HEK293 (cell line): ENCODE measurements around the gene HSD3B1.
"Not testable (repeated sequence)": the region's sequence is repeated elsewhere in the genome, so short reads cannot be mapped to it uniquely, and the experiment has no call there.

ENCODE experiments used
- CTCF ChIA-PET: fragments of 350-600 bp; formaldehyde crosslinking; extraction: SDS; loops from one replicate; lab custom pipeline; 2021; ENCODE audit warnings: antibody characterized with exemption; lab: Yijun Ruan, JAX
- POLR2A ChIA-PET: fragments of 300-600 bp; formaldehyde crosslinking; extraction: SDS; loops from one replicate; lab custom pipeline; 2020; ENCODE audit warnings: antibody characterized with exemption, inconsistent platforms; lab: Yijun Ruan, JAX
- H3K27ac ChIP-seq: fragments of 200-500 bp; sonication (Bioruptor generic); 2 replicates; pipeline ENCODE4 v1.5.1; 2014; ENCODE audit warnings: low read depth, low read length, control low read depth, inconsistent platforms; ENCODE audit errors: extremely low read depth
- H3K36me3 ChIP-seq, 2 experiments: fragments of 200-500 bp in 1 of 2; sonication (Bioruptor generic) in 1 of 2; 1 replicate in 1 of 2; 2 replicates in 1 of 2; pipeline ENCODE4 v1.5.1; 2014 to 2017; ENCODE audit warnings: inconsistent platforms in 2 of 2, low read length in 2 of 2; ENCODE audit not compliant: control insufficient read depth in 2 of 2, insufficient read depth in 1 of 2
- H3K4me1 ChIP-seq: fragments of 200-500 bp; sonication (Bioruptor generic); 2 replicates; pipeline ENCODE4 v1.5.1; 2014; ENCODE audit warnings: mild to moderate bottlenecking, low read length, inconsistent platforms; ENCODE audit not compliant: control insufficient read depth, insufficient read depth
- H3K4me3 ChIP-seq: 2 replicates; pipeline ENCODE4 v1.5.1; 2011; ENCODE audit warnings: low read depth, mild to moderate bottlenecking, control low read depth, low read length, moderate library complexity
- H3K9me3 ChIP-seq: fragments of 200-500 bp; sonication (Bioruptor generic); 2 replicates; pipeline ENCODE4 v1.5.1; 2014; ENCODE audit warnings: low read depth, low read length, inconsistent platforms; ENCODE audit not compliant: control insufficient read depth, insufficient read depth
- ELK4 ChIP-seq: IDR thresholded peaks from 2 replicates; pipeline ENCODE4 v1.6.1; 2011; ENCODE audit warnings: mild to moderate bottlenecking, low read depth, low read length, borderline replicate concordance
- FEZF1 ChIP-seq: fragments of 450-650 bp; formaldehyde crosslinking; IDR thresholded peaks from 2 replicates; pipeline ENCODE4 v1.5.1; 2016; ENCODE audit warnings: missing biosample characterization, missing genetic modification characterization
- PRDM1 ChIP-seq: fragments of 450-650 bp; formaldehyde crosslinking; IDR thresholded peaks from 2 replicates; pipeline ENCODE4; 2016; ENCODE audit warnings: missing biosample characterization, missing genetic modification characterization
- SCRT1 ChIP-seq: fragments of 450-650 bp; formaldehyde crosslinking; IDR thresholded peaks from 2 replicates; pipeline ENCODE4 v1.5.1; 2016; ENCODE audit warnings: missing biosample characterization, missing genetic modification characterization, borderline replicate concordance
- SCRT2 ChIP-seq: fragments of 450-650 bp; formaldehyde crosslinking; IDR thresholded peaks from 2 replicates; pipeline ENCODE4 v1.5.1; 2016; ENCODE audit warnings: missing biosample characterization, missing genetic modification characterization
- SP7 ChIP-seq: fragments of 450-650 bp; formaldehyde crosslinking; IDR thresholded peaks from 2 replicates; pipeline ENCODE4 v1.5.1; 2016; ENCODE audit warnings: missing biosample characterization, missing genetic modification characterization
- ZFP41 ChIP-seq: fragments of 450-650 bp; formaldehyde crosslinking; IDR thresholded peaks from 2 replicates; pipeline ENCODE4 v1.5.1; 2016; ENCODE audit warnings: missing biosample characterization, missing genetic modification characterization, borderline replicate concordance
- ZNF132 ChIP-seq: fragments of 450-650 bp; formaldehyde crosslinking; IDR thresholded peaks from 2 replicates; pipeline ENCODE4 v1.5.1; 2017; ENCODE audit warnings: missing biosample characterization, missing genetic modification characterization, borderline replicate concordance
- ZNF19 ChIP-seq: fragments of 450-650 bp; formaldehyde crosslinking; IDR thresholded peaks from 2 replicates; pipeline ENCODE4; 2016; ENCODE audit warnings: missing biosample characterization, missing genetic modification characterization, low read depth
- ZNF335 ChIP-seq: fragments of 450-650 bp; formaldehyde crosslinking; conservative IDR thresholded peaks from 2 replicates; pipeline ENCODE4 v1.5.1; 2016; ENCODE audit warnings: missing biosample characterization, missing genetic modification characterization
- ZNF423 ChIP-seq: fragments of 450-650 bp; formaldehyde crosslinking; IDR thresholded peaks from 2 replicates; pipeline ENCODE4 v1.5.1; 2016; ENCODE audit warnings: missing biosample characterization, missing genetic modification characterization
- ZNF610 ChIP-seq: fragments of 450-650 bp; formaldehyde crosslinking; IDR thresholded peaks from 2 replicates; pipeline ENCODE4 v1.5.1; 2016; ENCODE audit warnings: missing biosample characterization, missing genetic modification characterization, borderline replicate concordance
- ZNF843 ChIP-seq: fragments of 450-650 bp; formaldehyde crosslinking; IDR thresholded peaks from 2 replicates; pipeline ENCODE4 v1.5.1; 2016; ENCODE audit warnings: missing biosample characterization, missing genetic modification characterization
- TF ChIP-seq, protein P1 (sequence below): fragments of 450-650 bp; formaldehyde crosslinking; IDR thresholded peaks from 2 replicates; pipeline ENCODE4 v1.5.1; 2016; ENCODE audit warnings: missing biosample characterization, missing genetic modification characterization, low read depth
- TF ChIP-seq, protein P2 (sequence below): fragments of 450-650 bp; formaldehyde crosslinking; IDR thresholded peaks from 2 replicates; pipeline ENCODE4 v1.5.1; 2017; ENCODE audit warnings: missing biosample characterization, mild to moderate bottlenecking, missing genetic modification characterization, moderate library complexity
- TF ChIP-seq, protein P3 (sequence below): fragments of 450-650 bp; formaldehyde crosslinking; IDR thresholded peaks from 2 replicates; pipeline ENCODE4 v1.5.1; 2016; ENCODE audit warnings: missing biosample characterization, missing genetic modification characterization
- TF ChIP-seq, protein P4 (sequence below): fragments of 450-650 bp; IDR thresholded peaks from 2 replicates; pipeline ENCODE4 v1.5.1; 2018; ENCODE audit warnings: missing biosample characterization, mild to moderate bottlenecking, missing genetic modification characterization

Gene HSD3B1

GRCh38 chr1:119550381-119550780, 43.4 kb downstream of the HSD3B1 start (continued):
- TF ChIP-seq, protein P1, sequence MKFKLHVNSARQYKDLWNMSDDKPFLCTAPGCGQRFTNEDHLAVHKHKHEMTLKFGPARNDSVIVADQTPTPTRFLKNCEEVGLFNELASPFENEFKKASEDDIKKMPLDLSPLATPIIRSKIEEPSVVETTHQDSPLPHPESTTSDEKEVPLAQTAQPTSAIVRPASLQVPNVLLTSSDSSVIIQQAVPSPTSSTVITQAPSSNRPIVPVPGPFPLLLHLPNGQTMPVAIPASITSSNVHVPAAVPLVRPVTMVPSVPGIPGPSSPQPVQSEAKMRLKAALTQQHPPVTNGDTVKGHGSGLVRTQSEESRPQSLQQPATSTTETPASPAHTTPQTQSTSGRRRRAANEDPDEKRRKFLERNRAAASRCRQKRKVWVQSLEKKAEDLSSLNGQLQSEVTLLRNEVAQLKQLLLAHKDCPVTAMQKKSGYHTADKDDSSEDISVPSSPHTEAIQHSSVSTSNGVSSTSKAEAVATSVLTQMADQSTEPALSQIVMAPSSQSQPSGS = no peak
- no peak for TF ChIP-seq ZNF19 (tag by site-specific recombination)

GRCh38 chr1:119551218-119551617, 44.2 kb downstream of the HSD3B1 start:
- no peak for TF ChIP-seq PRDM1 (tag by site-specific recombination)
- no peak for TF ChIP-seq ZNF132 (tag by site-specific recombination)
- peak; percentile 77 for TF ChIP-seq SCRT2 (tag by site-specific recombination)
- peak; percentile 63; the same call in 1 of the 2 replicates for TF ChIP-seq SCRT1

GRCh38 chr1:119552656-119553055, 45.6 kb downstream of the HSD3B1 start:
- H3K36me3 ChIP-seq, H3K4me1 ChIP-seq, H3K9me3 ChIP-seq, H3K4me3 ChIP-seq, H3K27ac ChIP-seq, POLR2A ChIA-PET: not testable (repeated sequence)
- CTCF ChIA-PET = interaction anchor here (0.6 to 1.5 kb wide), 3 partner anchors 59 to 115 kb away, joined by 3 to 4 read pairs (median 4); no protein-coding TSS in a partner anchor

More at GRCh38 chr1:119551218-119551617, 44.2 kb downstream of the HSD3B1 start:
- Histone ChIP-seq H3K4me1 (peaks cover 9% of the 10 kb centered on the region), H3K36me3 (no peaks in the 10 kb centered on the region), H3K4me3 (no peak overlapping the region), H3K27ac (no peak overlapping the region), H3K9me3 (no peaks in the 10 kb centered on the region)
- ChIA-PET CTCF (interaction anchor here (0.6 to 2.7 kb wide), 9 partner anchors 32 to 124 kb away, joined by 3 to 14 read pairs (median 4); no protein-coding TSS in a partner anchor), POLR2A (interaction anchor here (1.3 kb wide), 1 partner anchor 161 kb away, joined by 3 read pairs; the partner anchor contains the start of gene PHGDH)

- H3K36me3 ChIP-seq, POLR2A ChIA-PET, H3K9me3 ChIP-seq, H3K4me1 ChIP-seq, H3K4me3 ChIP-seq: not testable (repeated sequence)
- CTCF ChIA-PET = interaction anchor here (0.7 to 1.5 kb wide), 7 partner anchors 8 to 114 kb away, joined by 3 to 5 read pairs (median 4); no protein-coding TSS in a partner anchor
- H3K27ac ChIP-seq = peak overlapping the region; percentile 59
Measured at GRCh38 chr1:119553302-119554071, 46.5 kb downstream of the HSD3B1 start.

DNA sequence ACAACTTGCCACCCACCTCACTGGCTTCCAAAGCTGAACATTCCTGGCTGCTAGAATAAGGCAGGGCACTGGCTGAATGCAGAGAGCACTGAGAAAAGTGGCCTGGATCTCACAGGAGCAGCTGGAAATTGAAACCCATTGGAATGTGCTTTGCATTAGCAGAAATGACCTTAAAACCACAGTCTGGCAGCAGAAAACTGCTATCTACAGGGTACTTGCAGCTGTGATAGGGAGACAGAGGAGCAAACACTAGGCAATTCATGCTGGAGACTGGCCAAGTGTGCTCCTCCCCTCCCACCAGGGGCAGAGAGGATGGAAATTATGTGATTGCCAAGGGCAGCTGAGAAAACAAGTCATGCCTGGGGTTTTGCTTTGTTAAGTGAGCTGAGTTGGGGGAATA, 47.2 kb downstream of the HSD3B1 start:
- peaks cover 9% of the 10 kb centered on the region for H3K4me1 ChIP-seq
- no peak overlapping the region for H3K4me3 ChIP-seq
- H3K27ac ChIP-seq = peak overlapping the region; percentile 59
- H3K36me3 ChIP-seq = no peaks in the 10 kb centered on the region
- H3K9me3 ChIP-seq = no peaks in the 10 kb centered on the region
- CTCF ChIA-PET = interaction anchor here (0.7 to 1.5 kb wide), 6 partner anchors 9 to 113 kb away, joined by 3 to 5 read pairs (median 4); no protein-coding TSS in a partner anchor
- POLR2A ChIA-PET = no interaction called here
- TF ChIP-seq, protein P2, sequence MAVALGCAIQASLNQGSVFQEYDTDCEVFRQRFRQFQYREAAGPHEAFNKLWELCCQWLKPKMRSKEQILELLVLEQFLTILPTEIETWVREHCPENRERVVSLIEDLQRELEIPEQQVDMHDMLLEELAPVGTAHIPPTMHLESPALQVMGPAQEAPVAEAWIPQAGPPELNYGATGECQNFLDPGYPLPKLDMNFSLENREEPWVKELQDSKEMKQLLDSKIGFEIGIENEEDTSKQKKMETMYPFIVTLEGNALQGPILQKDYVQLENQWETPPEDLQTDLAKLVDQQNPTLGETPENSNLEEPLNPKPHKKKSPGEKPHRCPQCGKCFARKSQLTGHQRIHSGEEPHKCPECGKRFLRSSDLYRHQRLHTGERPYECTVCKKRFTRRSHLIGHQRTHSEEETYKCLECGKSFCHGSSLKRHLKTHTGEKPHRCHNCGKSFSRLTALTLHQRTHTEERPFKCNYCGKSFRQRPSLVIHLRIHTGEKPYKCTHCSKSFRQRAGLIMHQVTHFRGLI (tag by site-specific recombination) = no peak
- TF ChIP-seq ZFP41 (tag by site-specific recombination) = no peak
- peak; percentile 90 for TF ChIP-seq FEZF1
- TF ChIP-seq SCRT1 = peak; percentile 65; the same call in 1 of the 2 replicates
- TF ChIP-seq, protein P3, sequence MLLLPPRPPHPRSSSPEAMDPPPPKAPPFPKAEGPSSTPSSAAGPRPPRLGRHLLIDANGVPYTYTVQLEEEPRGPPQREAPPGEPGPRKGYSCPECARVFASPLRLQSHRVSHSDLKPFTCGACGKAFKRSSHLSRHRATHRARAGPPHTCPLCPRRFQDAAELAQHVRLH (tag by site-specific recombination) = 0 out of 2 replicates have a peak, but pooled peaks have one; percentile 64
- TF ChIP-seq ZNF843 (tag by site-specific recombination) = peak; percentile 81
- TF ChIP-seq ZNF423 (tag by site-specific recombination) = no peak
- TF ChIP-seq, protein P4, sequence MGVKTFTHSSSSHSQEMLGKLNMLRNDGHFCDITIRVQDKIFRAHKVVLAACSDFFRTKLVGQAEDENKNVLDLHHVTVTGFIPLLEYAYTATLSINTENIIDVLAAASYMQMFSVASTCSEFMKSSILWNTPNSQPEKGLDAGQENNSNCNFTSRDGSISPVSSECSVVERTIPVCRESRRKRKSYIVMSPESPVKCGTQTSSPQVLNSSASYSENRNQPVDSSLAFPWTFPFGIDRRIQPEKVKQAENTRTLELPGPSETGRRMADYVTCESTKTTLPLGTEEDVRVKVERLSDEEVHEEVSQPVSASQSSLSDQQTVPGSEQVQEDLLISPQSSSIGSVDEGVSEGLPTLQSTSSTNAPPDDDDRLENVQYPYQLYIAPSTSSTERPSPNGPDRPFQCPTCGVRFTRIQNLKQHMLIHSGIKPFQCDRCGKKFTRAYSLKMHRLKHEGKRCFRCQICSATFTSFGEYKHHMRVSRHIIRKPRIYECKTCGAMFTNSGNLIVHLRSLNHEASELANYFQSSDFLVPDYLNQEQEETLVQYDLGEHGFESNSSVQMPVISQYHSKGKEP (tag by site-specific recombination) = peak; percentile 66; the same call in 1 of the 2 replicates
- TF ChIP-seq ELK4 = no peak
- 0 out of 2 replicates have a peak, but pooled peaks have one; percentile 70 for TF ChIP-seq ZNF610 (tag by site-specific recombination)
- 0 out of 2 replicates have a peak, but pooled peaks have one; percentile 21 for TF ChIP-seq ZNF335
- TF ChIP-seq SP7 = peak; percentile 71
